NOMO-1 treated with dmso at 0.1 percent for 144 hours (cell line): ENCODE measurements around the gene MALL.
"Not testable (repeated sequence)": the region's sequence is repeated elsewhere in the genome, so short reads cannot be mapped to it uniquely, and the experiment has no call there.

Source experiments
- DNase-seq: peaks from one replicate; lab custom pipeline; 2025; ENCODE audit not compliant: unreplicated experiment; lab: John Stamatoyannopoulos, UW

MALL gene

GRCh38 chr2:110121052-110121334 lies 5.4 kb upstream of the MALL start:
- DNase-seq = no peak

- DNase-seq = no peak
Measured at GRCh38 chr2:110120171-110121051, 4.8 kb upstream of the MALL start.

- no peak for DNase-seq
Measured at GRCh38 chr2:110116033-110116710, 550 bp upstream of the MALL start.

GRCh38 chr2:110114831-110115255 lies 779 bp downstream of the MALL start:
- DNase-seq = no peak

GRCh38 chr2:110113961-110114591 lies 1.5 kb downstream of the MALL start:
- DNase-seq = no peak

- not testable (repeated sequence) for DNase-seq
Measured at GRCh38 chr2:110108291-110108690, 7.3 kb downstream of the MALL start.

- no peak for DNase-seq
Measured at GRCh38 chr2:110107092-110108079, 8.2 kb downstream of the MALL start.

GRCh38 chr2:110106642-110107041 lies 9.0 kb downstream of the MALL start:
- no peak for DNase-seq

GRCh38 chr2:110105608-110106467 lies 9.8 kb downstream of the MALL start:
- DNase-seq = no peak

- DNase-seq = no peak
Measured at GRCh38 chr2:110105183-110105582, 10.4 kb downstream of the MALL start.

- DNase-seq = no peak
Measured at GRCh38 chr2:110104025-110104771, 11.4 kb downstream of the MALL start.

GRCh38 chr2:110103061-110103961 lies 12.3 kb downstream of the MALL start:
- DNase-seq = no peak

GRCh38 chr2:110101901-110102803 lies 13.5 kb downstream of the MALL start:
- no peak for DNase-seq

- DNase-seq = peak; percentile 35
Measured at GRCh38 chr2:110101280-110101844, 14.3 kb downstream of the MALL start.

- not testable (repeated sequence) for DNase-seq
Measured at GRCh38 chr2:110100880-110101279, 14.7 kb downstream of the MALL start.

- no peak for DNase-seq
Measured at GRCh38 chr2:110100480-110100879, 15.1 kb downstream of the MALL start.
